ENCODE measurements around the gene ZFAND2A. TPM values are rescaled to one million over a fixed set of nuclear protein-coding genes. Genes with fewer than 3 reads are reported as not detected.
A peak's percentile ranks its signal among the peaks of the same experiment; 100 is the strongest.

Gene ZFAND2A
- total RNA-seq, 1 experiment from 2014 or later, result 14.5 TPM

GRCh38 chr7:1136841-1137516 lies 23.0 kb downstream of the ZFAND2A start:
- H3K27me3 Mint-ChIP-seq (ENCODE audit: low read depth), result no peaks in the 10 kb centered on the region; the same call in 1 of the 2 replicates

GRCh38 chr7:1134951-1135350 lies 25.0 kb downstream of the ZFAND2A start:
- H3K9me3 Mint-ChIP-seq, result peaks cover 14% of the 10 kb centered on the region

More at GRCh38 chr7:1136841-1137516, 23.0 kb downstream of the ZFAND2A start:
- CTCF ChIA-PET, result interaction anchor here (1.0 to 5.3 kb wide), 7 partner anchors 13 to 92 kb away, joined by 3 to 36 read pairs (median 5); partner anchors contain the start of gene GPR146
- H3K4me3 Mint-ChIP-seq, result peak overlapping the region; percentile 93
- no peak for TF ChIP-seq HMGXB4 (CRISPR knock-in tag; IDR thresholded peaks at IDR 0.05)
- no peak for TF ChIP-seq IRF2 (CRISPR knock-in tag; IDR thresholded peaks at IDR 0.05; ENCODE audit: borderline replicate concordance, low read depth)
- DNase-seq (ENCODE audit: low spot score) (peak; percentile 49), ATAC-seq (no peak)
- POLR2A ChIA-PET, result interaction anchor here (1.0 kb wide), 1 partner anchor 71 kb away, joined by 4 read pairs; no protein-coding TSS in a partner anchor
- peaks cover 8% of the 10 kb centered on the region for H3K4me1 Mint-ChIP-seq
- peaks cover 12% of the 10 kb centered on the region for H3K36me3 Mint-ChIP-seq
- peaks cover 9% of the 10 kb centered on the region for H3K9me3 Mint-ChIP-seq
- peak overlapping the region; percentile 93 for H3K27ac Mint-ChIP-seq

More at GRCh38 chr7:1134951-1135350, 25.0 kb downstream of the ZFAND2A start:
- peaks cover 17% of the 10 kb centered on the region for H3K36me3 Mint-ChIP-seq
- ChIA-PET POLR2A (no interaction called here), CTCF (no interaction called here)
- TF ChIP-seq EMX1 (CRISPR knock-in tag; IDR thresholded peaks at IDR 0.05) (no peak), ESRRA (CRISPR knock-in tag; IDR thresholded peaks at IDR 0.05; ENCODE audit: borderline replicate concordance) (no peak), CREM (CRISPR knock-in tag; IDR thresholded peaks at IDR 0.05) (no peak), ERG (CRISPR knock-in tag; IDR thresholded peaks at IDR 0.05) (no peak), ZNF396 (CRISPR knock-in tag; IDR thresholded peaks at IDR 0.05; ENCODE audit: borderline replicate concordance) (no peak), OVOL2 (CRISPR knock-in tag; IDR thresholded peaks at IDR 0.05; ENCODE audit: borderline replicate concordance) (no peak), ZNF281 (CRISPR knock-in tag; IDR thresholded peaks at IDR 0.05) (no peak), ELF4 (CRISPR knock-in tag; IDR thresholded peaks at IDR 0.05; ENCODE audit: low read depth) (no peak), TCF7 (CRISPR knock-in tag; IDR thresholded peaks at IDR 0.05; ENCODE audit: low read depth) (no peak), ZNF263 (CRISPR knock-in tag; IDR thresholded peaks at IDR 0.05; ENCODE audit: low read depth) (no peak), ZNF219 (CRISPR knock-in tag; IDR thresholded peaks at IDR 0.05; ENCODE audit: borderline replicate concordance) (no peak), FOXP4 (CRISPR knock-in tag; IDR thresholded peaks at IDR 0.05) (no peak), CTCF (IDR thresholded peaks at IDR 0.05) (no peak), JUN (CRISPR knock-in tag; IDR thresholded peaks at IDR 0.05) (no peak), STAT6 (CRISPR knock-in tag; conservative IDR thresholded peaks at IDR 0.05; ENCODE audit: low read depth) (no peak), ZNF416 (CRISPR knock-in tag; IDR thresholded peaks at IDR 0.05) (no peak)
- DNase-seq (ENCODE audit: low spot score), result no peak
- peaks cover 8% of the 10 kb centered on the region for H3K4me1 Mint-ChIP-seq
- H3K27me3 Mint-ChIP-seq (ENCODE audit: low read depth), result no peaks in the 10 kb centered on the region
- peak overlapping the region; percentile 14; the same call in 1 of the 2 replicates for H3K27ac Mint-ChIP-seq
- no peak overlapping the region for H3K4me3 Mint-ChIP-seq
- no peak for ATAC-seq

Data from WTC11 (cell line).